Muscle layer of duodenum (tissue), 2 donors: ENCODE results near the gene CCDC157.
"Not testable (repeated sequence)": the region's sequence is repeated elsewhere in the genome, so short reads cannot be mapped to it uniquely, and the experiment has no call there.

Source experiments
- H3K27ac ChIP-seq: one replicate; pipeline ENCODE4 v1.7.0; 2013; ENCODE audit warnings: mild to moderate bottlenecking, low read length
- H3K27me3 ChIP-seq: one replicate; pipeline ENCODE4 v1.7.0; 2013; ENCODE audit warnings: low read depth, mild to moderate bottlenecking, control low read depth, low read length
- H3K36me3 ChIP-seq, 2 donors: one replicate each; pipeline ENCODE4 v1.7.0; 2013; ENCODE audit warnings: low read length in 2 of 2, control low read depth in 1 of 2, mild to moderate bottlenecking in 1 of 2; ENCODE audit not compliant: insufficient read depth in 2 of 2, control insufficient read depth in 1 of 2
- H3K4me1 ChIP-seq, 2 donors: one replicate each; pipeline ENCODE4 v1.7.0; 2013; ENCODE audit warnings: low read length in 2 of 2, mild to moderate bottlenecking in 2 of 2, control low read depth in 1 of 2, moderate library complexity in 1 of 2; ENCODE audit not compliant: insufficient read depth in 2 of 2, control insufficient read depth in 1 of 2
- H3K4me3 ChIP-seq, 2 donors: one replicate each; pipeline ENCODE4 v1.7.0; 2013; ENCODE audit warnings: low read length in 2 of 2, low read depth in 1 of 2, mild to moderate bottlenecking in 1 of 2
- H3K9me3 ChIP-seq, 2 donors: one replicate each; pipeline ENCODE4 v1.7.0; 2013; ENCODE audit warnings: low read length in 2 of 2, control low read depth in 1 of 2, mild to moderate bottlenecking in 1 of 2; ENCODE audit not compliant: control insufficient read depth in 1 of 2
- donor health status: healthy.

The CCDC157 gene

GRCh38 chr22:30396871-30397655 is 40.3 kb downstream of the CCDC157 start, which contains the start of gene SEC14L2:
Gene SEC14L2, plus strand, starts transcription at chr22:30397018. Its CDS starts 99 bp downstream, at chr22:30397117.
- Histone ChIP-seq H3K36me3 (no peaks in the 10 kb centered on the region), H3K27ac (peak within 1 kb of the TSS; percentile 14), H3K27me3 (peaks cover 7% of the 10 kb centered on the region), H3K9me3 (no peaks in the 10 kb centered on the region), H3K4me1 (peaks cover 3 to 15% of the 10 kb centered on the region in 2 donors), H3K4me3 (peak within 1 kb of the TSS; percentile 62 to 64)

GRCh38 chr22:30397656-30398635 is 41.1 kb downstream of the CCDC157 start:
- peak overlapping the region; percentile 62 to 64 for H3K4me3 ChIP-seq
- H3K4me1 ChIP-seq: peaks cover 3 to 15% of the 10 kb centered on the region in 2 donors
- H3K9me3 ChIP-seq: no peaks in the 10 kb centered on the region
- H3K27me3 ChIP-seq: peaks cover 7% of the 10 kb centered on the region
- H3K27ac ChIP-seq: peak overlapping the region; percentile 14
- H3K36me3 ChIP-seq: no peaks in the 10 kb centered on the region

GRCh38 chr22:30398685-30399680 is 42.2 kb downstream of the CCDC157 start:
- peaks cover 3 to 15% of the 10 kb centered on the region in 2 donors for H3K4me1 ChIP-seq
- peaks cover 7% of the 10 kb centered on the region for H3K27me3 ChIP-seq
- no peaks in the 10 kb centered on the region for H3K9me3 ChIP-seq
- H3K27ac ChIP-seq: no peak overlapping the region
- H3K4me3 ChIP-seq: no peak overlapping the region
- no peaks in the 10 kb centered on the region for H3K36me3 ChIP-seq

- peaks cover 3 to 15% of the 10 kb centered on the region in 2 donors for H3K4me1 ChIP-seq
- H3K36me3 ChIP-seq: no peaks in the 10 kb centered on the region
- H3K4me3 ChIP-seq: no peak overlapping the region
- H3K27me3 ChIP-seq: peaks cover 7% of the 10 kb centered on the region
- H3K9me3 ChIP-seq: no peaks in the 10 kb centered on the region
- H3K27ac ChIP-seq: no peak overlapping the region
Observed at GRCh38 chr22:30399718-30400117, 42.9 kb downstream of the CCDC157 start.

- H3K36me3 ChIP-seq: no peaks in the 10 kb centered on the region
- H3K9me3 ChIP-seq: no peaks in the 10 kb centered on the region
- H3K27me3 ChIP-seq: peaks cover 7% of the 10 kb centered on the region
- H3K4me3 ChIP-seq: no peak overlapping the region
- no peak overlapping the region for H3K27ac ChIP-seq
- peaks cover 3 to 15% of the 10 kb centered on the region in 2 donors for H3K4me1 ChIP-seq
Observed at GRCh38 chr22:30400159-30400558, 43.4 kb downstream of the CCDC157 start.

- H3K9me3 ChIP-seq, H3K27me3 ChIP-seq, H3K36me3 ChIP-seq, H3K27ac ChIP-seq, H3K4me3 ChIP-seq: not testable (repeated sequence)
- H3K4me1 ChIP-seq: peaks cover 3 to 15% of the 10 kb centered on the region in 2 donors
Observed at GRCh38 chr22:30401024-30401423, 44.2 kb downstream of the CCDC157 start.

GRCh38 chr22:30402028-30402765 is 45.4 kb downstream of the CCDC157 start:
- Histone ChIP-seq H3K27ac (no peak overlapping the region), H3K4me3 (no peak overlapping the region), H3K9me3 (no peaks in the 10 kb centered on the region), H3K27me3 (peaks cover 5% of the 10 kb centered on the region), H3K36me3 (peaks cover 4 to 8% of the 10 kb centered on the region in 2 donors), H3K4me1 (peaks cover 0 to 5% of the 10 kb centered on the region in 2 donors)

GRCh38 chr22:30402766-30403104 is 45.9 kb downstream of the CCDC157 start:
- peaks cover 6 to 10% of the 10 kb centered on the region in 2 donors for H3K36me3 ChIP-seq
- H3K9me3 ChIP-seq, H3K27ac ChIP-seq, H3K4me3 ChIP-seq, H3K4me1 ChIP-seq, H3K27me3 ChIP-seq: not testable (repeated sequence)

- no peaks in the 10 kb centered on the region for H3K9me3 ChIP-seq
- H3K4me1 ChIP-seq: no peaks in the 10 kb centered on the region
- H3K27me3 ChIP-seq: no peaks in the 10 kb centered on the region
- H3K4me3 ChIP-seq: no peak overlapping the region
- H3K36me3 ChIP-seq: peaks cover 16 to 21% of the 10 kb centered on the region in 2 donors
- H3K27ac ChIP-seq: no peak overlapping the region
Observed at GRCh38 chr22:30404307-30404706, 47.5 kb downstream of the CCDC157 start.

GRCh38 chr22:30405731-30406130 is 48.9 kb downstream of the CCDC157 start:
- Histone ChIP-seq H3K4me3 (no peak overlapping the region), H3K4me1 (no peaks in the 10 kb centered on the region), H3K9me3 (no peaks in the 10 kb centered on the region), H3K27me3 (no peaks in the 10 kb centered on the region), H3K27ac (no peak overlapping the region), H3K36me3 (peaks cover 16 to 30% of the 10 kb centered on the region in 2 donors)
